K562 (cell line): ENCODE measurements around the gene SLC25A10. TPM values are rescaled to one million over a fixed set of nuclear protein-coding genes. Genes with fewer than 3 reads are reported as not detected.

Experiments used
- ADNP ChIP-seq: fragments of 200-800 bp; sonication (Bioruptor generic); IDR thresholded peaks from 2 replicates; pipeline ENCODE4 v1.6.1; 2016; ENCODE audit warnings: missing genetic modification characterization, missing compliant biosample characterization
- CHAMP1 ChIP-seq: fragments of 450-650 bp; IDR thresholded peaks from 2 replicates; pipeline ENCODE4 v1.6.1; 2016; ENCODE audit warnings: mild to moderate bottlenecking
- DACH1 ChIP-seq: fragments of 450-650 bp; IDR thresholded peaks from 2 replicates; pipeline ENCODE4 v1.6.1; 2018; ENCODE audit not compliant: partially characterized antibody
- ELF4 ChIP-seq: fragments of 450-650 bp; formaldehyde crosslinking; IDR thresholded peaks from 2 replicates; pipeline ENCODE4 v1.4.0; 2022; ENCODE audit warnings: missing genetic modification characterization
- ETV6 ChIP-seq, 3 experiments: fragments of 150-350 bp in 1 of 3; sonication (generic) in 1 of 3; formaldehyde crosslinking in 1 of 3; IDR thresholded peaks; 2 replicates each; pipeline versions ENCODE4 v1.6.1 to v1.8.0; 2014 to 2022; ENCODE audit warnings: borderline replicate concordance in 2 of 3, low read depth in 2 of 3, antibody characterized with exemption in 1 of 3, low read length in 1 of 3, mild to moderate bottlenecking in 1 of 3, missing genetic modification reagents in 1 of 3
- GTF2A2 ChIP-seq: IDR thresholded peaks from 2 replicates; pipeline ENCODE4 v1.6.1; 2016; ENCODE audit warnings: mild to moderate bottlenecking, missing genetic modification characterization, missing compliant biosample characterization
- SRSF1 ChIP-seq: fragments of 200-400 bp; formaldehyde crosslinking; IDR thresholded peaks from 2 replicates; pipeline ENCODE4 v1.6.1; 2017; ENCODE audit warnings: mild to moderate bottlenecking, low read depth, low read length, moderate library complexity
- YBX1 ChIP-seq: fragments of 450-650 bp; IDR thresholded peaks from 2 replicates; pipeline ENCODE4 v1.7.1; 2016; ENCODE audit warnings: mild to moderate bottlenecking
- ZHX1 ChIP-seq: fragments of 150-350 bp; conservative IDR thresholded peaks from 2 replicates; pipeline ENCODE4 v1.6.1; 2014; ENCODE audit warnings: low read length
- ZNF217 ChIP-seq: sonication (generic); formaldehyde crosslinking; IDR thresholded peaks from 2 replicates; pipeline ENCODE4 v1.8.0; 2022; ENCODE audit warnings: mild to moderate bottlenecking, missing genetic modification reagents
- ZNF592 ChIP-seq: fragments of 450-650 bp; IDR thresholded peaks from 2 replicates; pipeline ENCODE4 v1.6.1; 2017; ENCODE audit warnings: antibody characterized with exemption, mild to moderate bottlenecking
- polyA plus RNA-seq, 8 experiments: library from polyadenylated mRNA; depleted of rRNA in 4 of 8; stranded (reverse) in 5 of 8; unstranded in 3 of 8; fragments of >200 nt; fragmentation: Nextera tagmentation in 2 of 8; fragmentation: Illumina TruSeq in 1 of 8; extraction: Ambion mirVana in 2 of 8; extraction: Trizol in 1 of 8; gene quantifications; 2 replicates each; pipeline versions ENCODE4 v1.2.1 to v1.2.3, GENCODE V29; 2011 to 2014; ENCODE audit warnings: inconsistent platforms in 1 of 8, missing spikeins in 1 of 8
- total RNA-seq, 7 experiments: library from RNA; depleted of rRNA in 6 of 7; stranded (reverse); fragments of >200 nt in 6 of 7; fragmentation: Illumina TruSeq in 2 of 7; extraction: Trizol in 2 of 7; gene quantifications; 2 replicates each; pipeline versions ENCODE4 v1.2.1 to v1.2.3, GENCODE V29; 2011 to 2021; ENCODE audit warnings: low replicate concordance in 1 of 7
- TF ChIP-seq, protein P1 (sequence below): fragments of 250-450 bp; sonication (Bioruptor Pico); IDR thresholded peaks from 2 replicates; pipeline ENCODE4 v1.8.0; 2021; ENCODE audit warnings: moderate library complexity, mild to moderate bottlenecking, inconsistent platforms

The SLC25A10 gene
- total and polyA plus RNA-seq, 9 of the 15 experiments (the other 6 are each of a cell fraction or from before 2014, with no cell fraction given) = 0.10 to 85.6 (median 34.3) TPM

DNA sequence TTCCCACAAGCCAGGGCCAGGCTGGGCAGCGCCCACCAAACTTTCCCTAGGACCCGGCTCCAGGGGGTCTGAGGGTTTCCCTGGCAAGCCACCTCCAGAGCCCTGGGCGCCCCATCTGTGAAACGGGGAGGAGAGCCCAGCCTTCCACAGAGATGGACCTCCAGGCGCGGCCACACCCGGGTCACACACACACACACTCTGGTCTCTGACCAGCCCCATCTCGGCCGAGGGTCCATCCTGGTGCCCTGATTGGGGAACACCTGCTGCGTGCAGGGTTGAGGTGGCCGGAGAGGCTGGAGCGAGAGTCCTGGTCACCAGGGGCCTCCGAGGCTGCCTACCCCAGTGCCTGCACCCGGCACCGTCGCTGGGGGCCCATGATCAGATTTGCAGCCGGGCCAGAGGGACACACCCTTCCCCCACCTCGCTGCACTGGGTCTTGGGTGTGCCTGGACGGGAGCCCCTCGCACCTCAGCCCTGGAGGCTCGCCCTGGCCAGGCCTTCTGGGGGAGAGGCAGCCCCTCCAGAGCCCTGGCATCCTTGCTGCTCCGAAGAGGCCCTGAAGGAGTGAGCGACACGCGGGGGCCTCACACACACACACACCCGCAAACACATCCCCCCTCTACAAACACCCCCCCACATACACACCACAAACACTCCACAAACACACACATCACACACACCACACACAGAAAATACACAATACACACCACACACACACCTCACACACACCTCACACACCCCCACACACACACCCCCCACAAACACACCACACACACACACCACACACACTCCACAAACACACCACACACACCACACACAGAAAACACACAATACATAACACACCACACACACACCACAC is 29.7 kb downstream of the SLC25A10 start (continued):
- TF ChIP-seq SRSF1 = no peak
- no peak for TF ChIP-seq CHAMP1
- TF ChIP-seq, protein P1, sequence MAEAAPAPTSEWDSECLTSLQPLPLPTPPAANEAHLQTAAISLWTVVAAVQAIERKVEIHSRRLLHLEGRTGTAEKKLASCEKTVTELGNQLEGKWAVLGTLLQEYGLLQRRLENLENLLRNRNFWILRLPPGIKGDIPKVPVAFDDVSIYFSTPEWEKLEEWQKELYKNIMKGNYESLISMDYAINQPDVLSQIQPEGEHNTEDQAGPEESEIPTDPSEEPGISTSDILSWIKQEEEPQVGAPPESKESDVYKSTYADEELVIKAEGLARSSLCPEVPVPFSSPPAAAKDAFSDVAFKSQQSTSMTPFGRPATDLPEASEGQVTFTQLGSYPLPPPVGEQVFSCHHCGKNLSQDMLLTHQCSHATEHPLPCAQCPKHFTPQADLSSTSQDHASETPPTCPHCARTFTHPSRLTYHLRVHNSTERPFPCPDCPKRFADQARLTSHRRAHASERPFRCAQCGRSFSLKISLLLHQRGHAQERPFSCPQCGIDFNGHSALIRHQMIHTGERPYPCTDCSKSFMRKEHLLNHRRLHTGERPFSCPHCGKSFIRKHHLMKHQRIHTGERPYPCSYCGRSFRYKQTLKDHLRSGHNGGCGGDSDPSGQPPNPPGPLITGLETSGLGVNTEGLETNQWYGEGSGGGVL (CRISPR knock-in tag) = no peak
- no peak for TF ChIP-seq YBX1
- peak; percentile 44; the same call in 1 of the 2 replicates for TF ChIP-seq ADNP (tag)
- TF ChIP-seq ETV6 (IDR thresholded peaks at IDR 0.05; ENCODE audit: borderline replicate concordance in 1 of 2, low read depth in 2 of 2, low read length in 1 of 2) = no peak
- no peak for TF ChIP-seq ETV6 (CRISPR knock-in tag; IDR thresholded peaks at IDR 0.05; ENCODE audit: borderline replicate concordance)
- TF ChIP-seq DACH1 = no peak
- no peak for TF ChIP-seq GTF2A2 (tag)
- peak; percentile 51; the same call in 1 of the 2 replicates for TF ChIP-seq ELF4 (CRISPR knock-in tag)
- no peak for TF ChIP-seq ZNF217
- no peak for TF ChIP-seq ZNF592
- no peak for TF ChIP-seq ZHX1
